IPS DF 4.7 (cell line): ENCODE data around the gene GNL1.

ENCODE experiments used
- DNase-seq: peaks from one replicate; pipeline ENCODE4 v3.0.0-alpha.2; 2013; ENCODE audit warnings: low spot score; ENCODE audit errors: extremely low read depth

The GNL1 gene

DNA sequence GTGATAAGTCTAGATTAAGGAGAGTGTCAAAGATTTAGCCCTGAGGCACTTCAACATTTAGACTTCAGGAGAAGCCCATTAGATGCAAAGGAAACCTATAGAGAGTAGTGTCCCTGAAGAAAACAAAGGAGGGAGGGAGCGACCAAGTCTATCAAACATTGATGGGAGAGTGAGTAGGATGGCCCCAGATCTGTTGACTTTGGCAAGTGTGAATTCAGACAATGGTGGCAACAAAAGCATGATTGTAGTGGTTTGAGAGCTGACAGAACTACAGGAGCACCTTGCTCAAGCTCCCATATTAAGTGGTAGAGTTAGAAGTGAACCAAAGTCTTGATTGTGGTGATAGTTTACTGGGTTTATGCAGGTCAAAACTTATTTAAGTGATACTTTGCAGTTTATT is 14.0 kb upstream of the GNL1 start:
- no peak for DNase-seq

DNA sequence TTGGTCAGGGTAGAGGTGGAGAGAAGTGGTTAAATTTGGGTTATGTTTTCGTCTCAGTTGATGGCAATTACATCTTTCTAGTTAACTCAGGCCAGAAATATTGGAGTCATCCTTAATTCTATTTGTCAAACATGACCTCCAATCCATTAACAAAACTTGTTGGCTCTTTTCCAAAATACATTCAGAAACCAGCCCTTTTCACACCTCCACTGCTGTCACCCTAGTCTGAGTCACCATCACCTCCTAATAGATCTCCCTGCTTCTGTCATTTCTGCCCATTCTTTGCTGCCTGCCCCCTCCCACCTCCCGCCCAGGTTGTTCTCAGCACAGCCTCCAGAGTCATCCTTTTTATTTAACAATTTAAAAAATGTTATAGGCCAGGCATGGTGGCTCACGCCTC is 12.0 kb upstream of the GNL1 start:
- no peak for DNase-seq

DNA sequence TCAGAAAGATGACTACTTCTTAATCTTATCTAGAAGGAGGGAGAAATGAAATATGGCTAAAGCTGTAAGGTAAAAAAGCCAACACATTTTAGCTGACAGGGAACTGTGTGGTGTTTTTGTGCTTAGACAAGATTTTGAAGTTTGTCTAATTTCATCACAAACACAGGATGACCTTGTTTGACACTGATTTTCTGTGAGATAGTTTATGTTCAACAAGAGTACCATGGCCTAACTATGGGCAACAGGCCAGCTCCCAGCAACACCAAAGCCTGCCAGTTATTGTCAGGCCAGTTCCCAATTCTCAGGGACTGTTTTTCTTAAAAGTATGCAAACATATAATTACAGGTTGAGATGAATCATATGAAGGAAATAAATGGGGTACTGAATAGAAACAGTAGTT is 9.5 kb upstream of the GNL1 start:
- DNase-seq: no peak

DNA sequence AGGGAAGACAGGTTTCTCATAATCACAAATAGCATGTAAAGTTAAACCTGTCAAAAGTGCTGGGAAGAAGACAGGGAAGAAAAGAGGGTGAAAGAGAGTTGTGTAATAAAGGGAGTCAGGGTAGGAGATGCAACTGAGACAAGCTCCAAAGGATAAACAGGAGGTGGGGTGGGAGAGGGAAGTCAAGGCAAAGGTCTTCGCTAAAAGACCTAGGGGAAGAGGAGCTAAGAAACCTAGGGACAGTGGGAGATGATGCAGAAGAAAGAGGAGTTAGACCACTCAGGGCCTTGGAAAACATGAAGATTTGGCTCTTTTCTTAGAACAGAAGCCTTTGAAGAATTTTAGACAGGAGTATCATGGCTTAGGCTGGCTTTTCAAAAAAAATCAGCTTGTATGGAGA is 7.8 kb upstream of the GNL1 start:
- no peak for DNase-seq

DNA sequence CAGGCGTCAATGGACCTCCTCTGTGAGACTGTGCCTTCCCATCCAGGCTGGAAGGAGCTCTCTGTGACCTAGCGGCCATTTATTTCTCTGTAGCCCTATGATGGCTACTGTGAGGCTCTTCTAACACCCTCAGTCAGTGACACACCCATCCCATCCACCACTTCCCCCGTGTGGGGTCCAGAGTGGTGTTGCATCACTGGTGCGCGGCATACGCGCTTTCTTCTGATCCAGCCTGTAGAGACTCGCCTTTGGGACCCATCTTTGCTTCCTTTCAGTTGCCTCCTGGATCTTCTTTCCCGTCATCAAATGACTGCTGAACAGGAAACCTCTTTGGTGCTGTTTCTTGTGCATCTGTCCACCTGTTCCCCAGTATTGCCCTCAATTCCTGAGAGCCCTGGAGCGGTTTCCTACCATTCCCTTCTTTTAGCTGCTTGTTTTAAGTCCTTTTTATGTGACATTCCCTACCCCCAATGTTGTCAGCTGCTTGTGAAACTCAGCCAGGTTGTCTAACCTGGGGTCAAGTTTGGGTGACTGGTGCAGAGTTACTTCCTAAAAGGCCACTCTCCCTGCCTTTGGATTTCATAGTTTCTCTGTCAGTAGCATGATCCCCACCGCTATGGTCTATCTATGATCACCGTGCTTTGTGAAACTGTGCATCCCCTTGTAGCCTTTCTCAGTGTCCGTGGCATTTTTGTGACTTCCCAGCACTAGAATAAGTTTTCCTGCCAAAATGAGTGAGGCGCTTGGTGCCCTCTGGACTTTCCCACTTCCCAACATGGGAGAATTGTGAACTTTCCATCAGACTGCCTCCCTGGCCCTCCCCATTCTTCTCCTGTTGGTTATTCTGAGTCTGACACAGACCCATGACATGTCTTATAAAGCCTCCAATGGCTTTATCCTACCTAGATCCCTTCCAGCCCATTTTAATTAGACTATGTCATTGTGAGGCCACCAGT is 6.5 kb upstream of the GNL1 start:
- DNase-seq: no peak

DNA sequence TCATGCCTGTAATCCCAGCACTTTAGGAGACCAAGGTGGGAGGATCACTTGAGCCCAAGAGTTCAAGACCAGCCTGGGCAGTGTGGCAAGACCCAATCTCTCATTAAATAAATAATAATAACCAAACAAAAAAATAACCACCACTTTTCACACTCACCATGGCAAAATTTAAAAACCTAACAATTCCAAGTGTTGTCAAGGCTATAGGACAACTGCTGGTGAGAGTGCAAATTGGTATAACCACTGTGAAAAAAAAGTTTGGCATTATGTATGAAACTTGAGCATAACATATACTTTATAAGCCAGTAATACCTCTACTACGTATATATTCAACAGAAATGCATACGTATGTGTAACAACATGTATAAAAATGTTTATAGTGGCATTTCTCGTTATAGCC is 4.6 kb upstream of the GNL1 start:
- DNase-seq: no peak

DNA sequence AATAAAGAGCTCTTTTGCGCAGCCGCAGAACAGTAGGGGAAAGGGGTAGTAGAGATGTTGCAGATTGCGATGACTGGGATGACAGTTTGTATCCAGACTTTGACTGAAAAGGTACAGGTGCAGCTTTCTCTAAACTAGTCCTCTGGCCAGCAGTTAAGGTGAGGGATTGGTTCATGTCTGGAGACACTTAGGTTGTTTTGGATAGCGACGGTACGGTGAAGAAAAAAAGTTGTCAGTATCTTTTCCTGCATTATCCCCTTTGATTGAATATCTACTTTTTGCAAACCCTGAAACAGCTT is 1.3 kb upstream of the GNL1 start:
- DNase-seq: no peak

DNA sequence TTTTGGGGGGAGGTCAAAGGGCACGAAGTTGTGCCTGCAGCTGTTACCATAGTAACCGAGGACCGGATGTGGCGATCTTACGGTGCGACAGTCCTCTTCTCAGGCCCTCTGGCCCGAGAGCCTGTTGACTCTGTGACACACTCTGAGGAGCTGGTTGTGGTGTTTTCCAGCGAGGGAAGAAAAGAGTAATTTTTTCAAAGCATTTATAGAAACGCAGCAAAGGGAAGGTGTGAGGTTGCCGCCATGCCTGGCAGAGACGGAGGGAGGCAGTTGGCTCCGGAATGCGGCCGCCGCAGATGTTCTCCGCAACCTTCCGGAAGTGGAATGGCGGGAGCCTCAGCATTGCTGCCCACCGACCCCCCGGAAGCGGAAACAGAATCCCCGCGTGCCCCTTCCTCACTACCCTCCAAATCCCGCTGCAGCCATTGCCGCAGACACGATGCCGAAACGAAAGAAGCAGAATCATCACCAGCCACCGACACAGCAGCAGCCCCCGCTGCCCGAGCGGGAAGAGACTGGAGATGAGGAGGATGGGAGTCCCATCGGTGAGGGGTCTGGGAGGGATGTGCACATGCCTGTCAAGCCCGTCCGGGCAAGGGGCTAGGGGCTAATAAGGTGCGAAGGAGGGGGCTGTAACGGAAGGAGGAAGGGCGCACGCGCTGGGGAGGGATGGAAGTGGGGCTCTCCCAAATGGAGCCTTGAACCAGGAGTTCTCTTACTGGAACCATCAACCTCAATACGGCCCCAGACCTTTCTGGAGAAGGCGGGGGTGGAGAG is 805 bp upstream of the GNL1 start, which contains the start of gene PRR3:
Gene PRR3, plus strand, starts transcription at position 390 of the 777 bp plus-strand sequence. Its CDS starts 50 bp downstream, at position 440.
- DNase-seq: no peak

DNA sequence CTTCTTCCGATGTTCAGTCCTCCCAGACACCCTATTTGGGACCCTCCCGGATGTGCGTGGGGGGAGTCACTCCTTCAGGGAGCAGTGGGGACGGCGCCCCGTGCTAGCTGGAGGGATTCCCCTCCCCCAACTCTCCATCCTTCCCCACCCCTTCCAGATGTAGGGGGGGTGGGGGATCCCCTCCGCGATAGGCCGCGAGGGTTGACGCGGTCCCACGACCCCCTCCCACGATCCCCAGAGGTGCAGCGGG is 548 bp downstream of the GNL1 start:
- no peak for DNase-seq

DNA sequence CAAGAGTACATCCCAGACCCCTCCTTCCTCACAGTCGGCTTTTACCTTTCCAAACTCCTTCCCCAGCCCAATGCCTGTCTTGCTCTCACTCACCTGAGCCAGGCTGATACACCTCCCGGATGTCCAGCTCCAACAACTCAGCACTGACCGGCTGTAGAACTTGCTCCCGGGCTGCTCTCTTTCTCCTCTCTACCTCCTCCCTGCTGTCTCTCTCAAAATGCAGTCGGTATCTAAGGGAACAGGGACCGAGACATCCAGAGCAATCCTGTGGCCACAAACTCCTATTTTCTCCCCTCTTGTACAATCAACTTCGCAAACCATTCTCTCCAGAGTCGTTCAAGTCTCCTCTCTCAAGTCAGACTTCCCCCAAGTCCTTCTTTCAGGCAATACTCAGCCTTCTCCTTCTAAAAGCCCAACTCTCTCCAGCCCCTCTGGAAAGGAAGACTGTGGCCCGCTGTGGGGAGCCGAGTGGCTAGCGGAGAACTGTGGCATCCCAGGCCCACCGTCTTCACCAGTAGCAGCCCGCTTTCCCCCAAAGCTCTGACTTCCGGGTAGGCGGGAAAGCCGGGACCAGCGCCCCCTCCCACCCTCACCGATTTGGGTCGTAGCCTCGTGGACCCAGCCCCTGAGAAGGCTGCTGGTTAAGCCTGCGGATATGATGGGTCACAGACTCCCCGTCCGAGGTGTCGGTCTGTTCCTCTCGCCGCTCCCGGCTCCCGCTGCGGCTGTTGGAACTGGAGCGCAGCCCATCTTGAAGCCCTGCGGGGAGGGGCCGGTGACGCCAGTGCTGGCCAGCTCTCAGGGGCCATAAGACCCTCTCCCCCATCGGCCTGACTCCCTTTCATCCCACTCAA is 1.1 kb downstream of the GNL1 start:
- no peak for DNase-seq

DNA sequence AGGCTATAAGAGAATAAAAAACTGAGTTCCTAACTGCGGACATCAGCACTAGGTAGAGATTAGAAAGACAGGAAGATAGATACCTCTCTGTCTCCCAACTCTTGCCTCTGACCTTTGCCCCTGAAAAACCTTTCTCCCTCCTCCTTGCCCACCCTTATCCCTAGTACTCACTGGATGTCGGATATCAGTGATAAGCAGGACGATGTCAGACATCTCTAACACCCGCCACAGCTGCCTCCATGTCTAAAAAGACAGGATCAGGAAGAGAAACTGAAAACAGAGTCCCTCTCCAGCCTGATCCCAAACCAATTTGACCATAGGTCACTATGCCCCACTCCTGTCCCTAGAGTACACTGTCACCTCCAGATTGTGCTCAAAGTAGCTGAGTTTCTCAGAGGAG is 1.9 kb downstream of the GNL1 start:
- DNase-seq: no peak

DNA sequence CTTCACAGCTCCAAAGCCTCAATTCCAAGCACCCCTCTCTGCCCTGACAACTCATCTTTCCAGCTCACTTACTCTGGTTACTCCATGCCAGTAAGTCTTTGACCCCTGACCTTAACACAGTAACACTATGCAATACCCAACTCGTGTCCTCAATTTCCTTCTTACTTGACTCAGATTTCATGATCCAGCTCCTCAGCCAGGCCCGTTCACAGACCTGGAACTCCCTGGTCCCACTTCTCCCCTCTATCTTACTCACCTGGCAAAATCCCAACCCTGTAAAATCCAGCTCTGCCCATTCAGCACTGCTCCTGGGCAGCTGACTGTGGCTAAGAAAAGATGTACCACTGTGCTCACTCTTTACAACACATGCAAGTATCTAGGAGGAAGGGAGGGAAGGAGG is 7.9 kb downstream of the GNL1 start:
- no peak for DNase-seq

DNA sequence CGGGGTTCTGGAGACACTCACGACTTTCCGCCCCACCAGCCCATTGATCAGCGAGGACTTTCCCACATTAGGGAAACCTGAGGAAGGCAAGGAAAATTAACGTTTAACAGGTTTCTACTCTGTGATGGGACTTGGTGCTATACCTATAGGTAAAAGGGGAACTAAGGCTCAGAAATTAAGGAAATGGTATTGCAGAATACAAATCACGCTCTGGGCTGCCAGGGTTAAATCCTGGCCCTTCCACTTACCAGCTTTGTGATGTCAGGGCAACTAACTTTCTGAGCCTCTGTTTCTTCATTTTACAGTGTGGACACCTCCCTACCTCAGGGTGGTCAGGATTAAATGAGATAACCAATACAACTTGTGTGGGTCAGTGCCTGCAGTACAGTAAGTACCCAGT is 8.8 kb downstream of the GNL1 start:
- DNase-seq: no peak

DNA sequence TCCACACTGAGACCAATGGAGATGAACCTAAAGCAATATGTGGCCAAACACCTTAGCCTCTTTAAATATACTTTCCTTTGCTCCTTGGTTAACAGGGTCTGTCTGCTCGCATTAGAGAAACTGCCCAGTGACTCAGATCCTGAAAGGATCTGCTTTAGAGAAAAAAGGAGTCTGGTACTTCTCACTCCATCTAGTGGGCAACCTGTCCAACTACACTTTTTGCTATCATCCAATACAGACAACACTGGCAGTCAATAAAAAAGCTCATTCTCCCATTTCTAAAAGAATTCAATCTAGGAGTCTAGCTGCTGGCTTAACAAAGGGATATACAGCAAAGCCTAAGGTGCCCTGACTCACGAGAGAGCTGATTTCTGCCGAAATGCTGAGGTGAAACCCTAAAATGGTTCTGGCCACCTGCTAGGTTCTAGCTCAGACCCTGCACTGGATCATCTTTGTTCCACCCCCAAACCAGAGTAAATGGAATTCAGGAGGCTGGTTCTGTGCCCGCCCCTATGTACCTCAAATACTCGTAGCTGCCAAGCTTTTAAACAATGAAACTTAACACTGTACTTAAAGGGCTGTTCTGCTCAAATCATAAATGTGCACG is 11.5 kb downstream of the GNL1 start:
- no peak for DNase-seq

DNA sequence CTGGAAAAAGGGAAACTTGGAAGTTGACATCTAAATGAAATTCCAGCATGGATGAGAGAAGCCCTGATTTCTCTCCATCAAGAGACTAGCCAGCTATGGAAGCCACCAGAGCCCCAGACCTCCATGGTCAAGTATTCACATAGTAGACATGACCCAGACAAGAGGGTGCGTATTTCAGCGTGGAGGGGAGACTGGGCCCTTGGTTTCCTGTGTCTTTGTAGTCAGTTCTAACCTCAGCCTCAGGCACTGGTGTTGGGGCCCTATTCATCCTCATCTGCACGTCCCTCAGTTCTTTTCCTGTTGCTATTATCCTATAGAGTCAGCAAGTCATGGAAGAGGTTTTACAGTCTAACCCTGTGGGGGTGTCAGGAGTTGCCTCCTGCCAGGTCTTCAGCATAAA is 12.5 kb downstream of the GNL1 start:
- no peak for DNase-seq

DNA sequence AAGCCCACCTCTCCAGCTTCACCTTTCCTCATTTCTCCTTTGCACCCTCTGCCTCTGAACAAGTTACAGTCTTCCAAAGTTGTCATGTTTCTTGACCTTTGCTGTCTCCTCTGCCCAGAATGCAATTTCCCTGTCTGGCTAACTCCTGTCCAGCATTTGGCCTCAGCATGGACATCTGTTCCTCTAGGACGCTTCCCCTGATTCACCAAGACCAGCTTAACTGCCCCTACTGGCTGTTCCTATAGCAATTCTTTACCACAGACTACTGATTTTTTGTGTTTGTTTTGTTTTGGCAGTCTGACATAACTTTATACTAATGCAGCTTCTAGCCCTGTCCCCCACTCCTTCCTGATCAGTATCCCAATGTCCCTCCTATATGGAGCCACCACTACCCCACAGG is 13.4 kb downstream of the GNL1 start:
- no peak for DNase-seq

DNA sequence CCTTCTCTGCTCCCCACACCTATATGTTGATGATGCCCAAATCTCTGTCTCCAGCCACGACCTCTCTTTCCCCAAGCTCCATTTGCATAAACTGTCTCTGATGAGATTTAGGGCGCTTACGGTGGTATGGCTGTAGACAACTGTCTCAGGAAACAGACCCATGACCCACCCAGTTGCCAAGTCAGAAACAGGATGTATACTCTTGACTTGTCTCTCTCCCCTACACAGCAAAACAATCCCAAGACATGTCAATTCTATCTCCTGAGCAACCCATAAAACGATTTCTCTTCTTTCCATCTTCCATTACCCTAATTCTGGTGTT is 13.9 kb downstream of the GNL1 start:
- no peak for DNase-seq

DNA sequence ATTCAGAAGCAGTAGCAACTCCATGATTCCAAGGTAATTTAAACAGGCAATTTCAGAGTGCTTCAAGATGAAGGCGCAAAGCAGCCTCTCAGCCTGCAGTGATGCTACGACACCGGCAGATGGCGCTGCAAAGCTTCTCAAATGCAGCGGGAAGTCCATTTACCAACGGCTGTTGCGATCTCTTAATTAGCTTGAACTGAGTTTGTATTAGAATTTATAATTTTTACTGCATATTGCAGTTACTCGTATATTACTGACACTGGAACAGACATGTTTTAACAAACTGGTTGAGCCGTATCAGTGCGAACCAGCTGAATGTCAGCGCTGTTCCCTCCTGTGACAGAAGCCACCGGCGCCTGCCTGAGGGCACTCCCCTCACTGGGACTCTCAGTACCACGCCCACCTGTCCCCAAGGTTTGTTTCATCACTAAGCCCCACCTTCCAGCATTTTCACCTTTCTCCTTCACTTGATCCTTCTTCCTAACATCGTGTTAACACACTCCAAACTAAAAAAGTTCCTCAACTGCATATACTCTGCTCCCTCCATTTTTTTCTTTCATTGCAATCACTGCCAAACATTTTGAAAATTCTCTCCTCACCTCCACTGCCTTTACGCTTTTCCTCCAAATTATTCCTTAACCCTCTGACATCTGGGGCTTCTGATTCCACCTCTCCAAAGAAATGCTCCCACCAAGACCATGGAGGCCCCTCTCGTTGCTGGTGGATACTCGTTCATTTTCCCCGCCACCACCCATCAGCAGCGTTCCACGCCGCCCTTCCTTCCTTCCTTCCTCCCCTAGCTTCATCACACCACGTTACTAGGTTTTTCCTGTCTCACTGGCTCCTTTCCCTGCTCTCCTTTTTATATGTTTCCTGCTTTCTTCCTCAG is 14.5 kb downstream of the GNL1 start:
- DNase-seq: no peak

DNA sequence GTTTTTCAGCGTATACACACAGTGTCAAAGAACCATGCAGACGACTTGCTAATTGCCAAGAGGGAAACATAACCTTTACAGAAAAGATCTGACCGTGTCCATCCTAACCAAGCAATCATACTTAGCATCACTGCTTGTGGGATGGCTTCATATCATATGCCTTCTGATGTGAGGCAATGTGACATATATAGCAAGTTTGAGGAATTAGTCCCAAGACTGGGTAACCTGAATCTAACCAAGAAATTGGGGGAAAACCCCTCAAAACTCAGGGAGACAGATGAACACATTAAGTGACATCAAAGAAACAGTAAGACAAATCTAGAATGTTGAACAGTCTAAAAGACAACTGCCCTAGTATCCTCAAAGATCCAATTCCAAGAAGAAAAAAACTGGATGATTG is 18.4 kb downstream of the GNL1 start:
- DNase-seq: no peak

DNA sequence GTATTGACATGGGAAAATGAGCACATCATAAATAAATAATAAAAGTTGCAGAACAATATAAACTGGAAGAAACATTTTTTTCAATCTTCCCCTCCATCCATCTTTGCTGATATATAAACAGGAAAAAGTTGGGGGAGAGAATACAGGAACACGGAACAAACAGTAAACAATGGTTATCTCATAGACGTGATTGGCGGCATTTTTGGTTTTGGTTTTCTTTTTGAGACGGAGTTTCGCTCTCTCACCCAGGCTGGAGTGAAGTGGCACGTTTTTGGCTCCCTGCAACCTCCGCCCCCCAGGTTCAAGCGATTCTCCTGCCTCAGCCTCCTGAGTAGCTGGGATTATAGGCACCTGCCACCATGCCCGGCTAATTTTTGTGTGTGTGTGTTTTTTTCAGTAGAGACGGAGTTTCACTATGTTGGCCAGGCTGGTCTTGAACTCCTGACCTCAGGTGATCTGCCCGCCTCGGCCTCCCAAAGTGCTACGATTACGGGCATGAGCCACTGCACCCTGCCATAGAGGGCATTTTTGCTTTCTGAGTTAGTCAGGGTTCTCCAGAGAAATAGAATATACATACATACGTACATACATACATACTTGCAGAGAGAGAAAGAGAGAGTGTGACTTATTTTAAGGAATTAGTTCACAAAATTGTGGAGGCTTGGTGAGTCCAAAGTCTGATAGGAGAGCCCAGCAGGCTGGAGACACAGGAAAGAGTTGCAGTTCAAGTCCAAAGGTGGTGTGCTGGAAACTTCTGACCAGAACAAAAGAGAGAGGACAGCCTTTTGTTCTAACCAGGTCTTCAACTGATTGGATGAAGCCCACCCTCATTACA is 22.6 kb downstream of the GNL1 start:
- no peak for DNase-seq
